OCI-LY1 (cell line): ENCODE results near the gene JPH2.

Experiments used
- H2AFZ ChIP-seq: fragments of 200-600 bp; sonication (generic), shearing (Covaris generic); 2 replicates; pipeline ENCODE4 v1.6.0; 2014; ENCODE audit warnings: antibody characterized with exemption, mild to moderate bottlenecking, low read length
- H3F3A ChIP-seq: fragments of 200-600 bp; sonication (generic), shearing (Covaris generic); 2 replicates; pipeline ENCODE4 v1.6.0; 2014; ENCODE audit warnings: mild to moderate bottlenecking, antibody characterized with exemption, low read length, moderate library complexity; ENCODE audit not compliant: insufficient read depth
- H3K27ac ChIP-seq: fragments of 200-600 bp; sonication (generic); 2 replicates; pipeline ENCODE4 v1.5.1; 2014; ENCODE audit warnings: low read length, mixed run types, mild to moderate bottlenecking, low read depth; ENCODE audit not compliant: poor library complexity, severe bottlenecking
- H3K27me3 ChIP-seq: fragments of 200-600 bp; sonication (generic); 2 replicates; pipeline ENCODE4 v1.6.0; 2014; ENCODE audit warnings: antibody characterized with exemption, mild to moderate bottlenecking, low read length, moderate library complexity; ENCODE audit not compliant: insufficient read depth
- H3K36me3 ChIP-seq: fragments of 200-600 bp; sonication (generic); 2 replicates; pipeline ENCODE4 v1.6.1; 2014; ENCODE audit warnings: mild to moderate bottlenecking, antibody characterized with exemption, low read length, moderate library complexity, mixed read lengths; ENCODE audit not compliant: insufficient read depth
- H3K4me1 ChIP-seq: fragments of 200-600 bp; sonication (generic); 2 replicates; pipeline ENCODE4 v1.5.1; 2014; ENCODE audit warnings: mild to moderate bottlenecking, low read length, moderate library complexity; ENCODE audit not compliant: insufficient read depth, severe bottlenecking
- H3K4me2 ChIP-seq: fragments of 200-600 bp; sonication (generic), shearing (Covaris generic); 2 replicates; pipeline ENCODE4 v1.6.1; 2014; ENCODE audit warnings: low read length
- H3K4me3 ChIP-seq: fragments of 200-600 bp; sonication (generic); 2 replicates; pipeline ENCODE4 v1.5.1; 2014; ENCODE audit warnings: low read length, low read depth, mild to moderate bottlenecking, mixed read lengths; ENCODE audit not compliant: poor library complexity, severe bottlenecking
- H3K79me2 ChIP-seq: fragments of 200-600 bp; shearing (Covaris generic); 2 replicates; pipeline ENCODE4 v1.6.1; 2016; ENCODE audit warnings: mixed run types, low read length, mixed read lengths; ENCODE audit not compliant: insufficient read depth
- H3K9ac ChIP-seq: fragments of 200-600 bp; sonication (generic), shearing (Covaris generic); 2 replicates; pipeline ENCODE4 v1.6.1; 2014; ENCODE audit warnings: mild to moderate bottlenecking, low read length, mixed read lengths
- H3K9me2 ChIP-seq: fragments of 200-600 bp; sonication (generic), shearing (Covaris generic); 2 replicates; pipeline ENCODE4 v1.6.1; 2014; ENCODE audit warnings: low read depth, mild to moderate bottlenecking, low read length, mixed read lengths
- H3K9me3 ChIP-seq: fragments of 200-600 bp; shearing (Covaris generic); 2 replicates; pipeline ENCODE4 v1.6.1; 2014; ENCODE audit warnings: low read length, mixed read lengths
- H4K20me1 ChIP-seq: fragments of 200-600 bp; sonication (generic), shearing (Covaris generic); 2 replicates; pipeline ENCODE4 v1.6.0; 2016; ENCODE audit warnings: mild to moderate bottlenecking, low read length; ENCODE audit not compliant: insufficient read depth
- CTCF ChIP-seq: fragments of 200-600 bp; sonication (generic), shearing (Covaris generic); IDR thresholded peaks from 2 replicates; pipeline ENCODE4 v1.5.1; 2017; ENCODE audit warnings: mild to moderate bottlenecking, antibody characterized with exemption, low read length, moderate library complexity, mixed read lengths
- EZH2 ChIP-seq: fragments of 200-600 bp; sonication (generic), shearing (Covaris generic); IDR thresholded peaks from 2 replicates; pipeline ENCODE4 v1.8.0; 2017; ENCODE audit warnings: borderline replicate concordance, mixed run types, mild to moderate bottlenecking, antibody characterized with exemption, low read length, moderate library complexity, mixed read lengths

Gene JPH2

GRCh38 chr20:44206132-44206531 lies 19.1 kb upstream of the JPH2 start:
- H4K20me1 ChIP-seq: 0 out of 2 replicates have a peak, but pooled peaks cover 3% of the 10 kb centered on the region

GRCh38 chr20:44204832-44205215 lies 17.8 kb upstream of the JPH2 start:
- Histone ChIP-seq H3K4me1 (peaks cover 27% of the 10 kb centered on the region), H3F3A (no peaks in the 10 kb centered on the region), H3K27me3 (no peaks in the 10 kb centered on the region), H3K9me2 (no peaks in the 10 kb centered on the region), H3K4me3 (no peak overlapping the region), H3K27ac (no peak overlapping the region), H2AFZ (no peak overlapping the region), H3K4me2 (no peak overlapping the region), H3K79me2 (peaks cover 28% of the 10 kb centered on the region), H3K9me3 (no peaks in the 10 kb centered on the region), H3K9ac (no peak overlapping the region), H4K20me1 (0 out of 2 replicates have a peak, but pooled peaks cover 5% of the 10 kb centered on the region), H3K36me3 (peaks cover 55% of the 10 kb centered on the region)
- TF ChIP-seq CTCF: no peak
- no peak for TF ChIP-seq EZH2

More at GRCh38 chr20:44206132-44206531, 19.1 kb upstream of the JPH2 start:
- H3K9me3 ChIP-seq: no peaks in the 10 kb centered on the region
- no peak overlapping the region for H3K27ac ChIP-seq
- no peak for TF ChIP-seq CTCF
- TF ChIP-seq EZH2: no peak
- H3K79me2 ChIP-seq: peaks cover 32% of the 10 kb centered on the region
- no peak overlapping the region for H3K9ac ChIP-seq
- no peaks in the 10 kb centered on the region for H3F3A ChIP-seq
- no peak overlapping the region for H3K4me3 ChIP-seq
- H3K4me2 ChIP-seq: no peak overlapping the region
- no peak overlapping the region for H2AFZ ChIP-seq
- no peaks in the 10 kb centered on the region for H3K9me2 ChIP-seq
- H3K27me3 ChIP-seq: no peaks in the 10 kb centered on the region
- H3K4me1 ChIP-seq: peaks cover 28% of the 10 kb centered on the region
- peaks cover 42% of the 10 kb centered on the region for H3K36me3 ChIP-seq

GRCh38 chr20:44204156-44204831 lies 17.3 kb upstream of the JPH2 start:
- Histone ChIP-seq H3K27ac (no peak overlapping the region), H3K79me2 (peaks cover 23% of the 10 kb centered on the region), H3K9me2 (no peaks in the 10 kb centered on the region), H2AFZ (no peak overlapping the region), H4K20me1 (0 out of 2 replicates have a peak, but pooled peaks cover 5% of the 10 kb centered on the region), H3K9ac (no peak overlapping the region), H3K36me3 (peaks cover 60% of the 10 kb centered on the region), H3K4me3 (no peak overlapping the region), H3K9me3 (no peaks in the 10 kb centered on the region), H3K4me2 (no peak overlapping the region), H3K27me3 (no peaks in the 10 kb centered on the region), H3F3A (no peaks in the 10 kb centered on the region), H3K4me1 (peaks cover 22% of the 10 kb centered on the region)
- TF ChIP-seq EZH2 (no peak), CTCF (no peak)
